ENCODE measurements around the gene TOP2B.
A peak's percentile ranks its signal among the peaks of the same experiment; 100 is the strongest.

The TOP2B gene, protein sequence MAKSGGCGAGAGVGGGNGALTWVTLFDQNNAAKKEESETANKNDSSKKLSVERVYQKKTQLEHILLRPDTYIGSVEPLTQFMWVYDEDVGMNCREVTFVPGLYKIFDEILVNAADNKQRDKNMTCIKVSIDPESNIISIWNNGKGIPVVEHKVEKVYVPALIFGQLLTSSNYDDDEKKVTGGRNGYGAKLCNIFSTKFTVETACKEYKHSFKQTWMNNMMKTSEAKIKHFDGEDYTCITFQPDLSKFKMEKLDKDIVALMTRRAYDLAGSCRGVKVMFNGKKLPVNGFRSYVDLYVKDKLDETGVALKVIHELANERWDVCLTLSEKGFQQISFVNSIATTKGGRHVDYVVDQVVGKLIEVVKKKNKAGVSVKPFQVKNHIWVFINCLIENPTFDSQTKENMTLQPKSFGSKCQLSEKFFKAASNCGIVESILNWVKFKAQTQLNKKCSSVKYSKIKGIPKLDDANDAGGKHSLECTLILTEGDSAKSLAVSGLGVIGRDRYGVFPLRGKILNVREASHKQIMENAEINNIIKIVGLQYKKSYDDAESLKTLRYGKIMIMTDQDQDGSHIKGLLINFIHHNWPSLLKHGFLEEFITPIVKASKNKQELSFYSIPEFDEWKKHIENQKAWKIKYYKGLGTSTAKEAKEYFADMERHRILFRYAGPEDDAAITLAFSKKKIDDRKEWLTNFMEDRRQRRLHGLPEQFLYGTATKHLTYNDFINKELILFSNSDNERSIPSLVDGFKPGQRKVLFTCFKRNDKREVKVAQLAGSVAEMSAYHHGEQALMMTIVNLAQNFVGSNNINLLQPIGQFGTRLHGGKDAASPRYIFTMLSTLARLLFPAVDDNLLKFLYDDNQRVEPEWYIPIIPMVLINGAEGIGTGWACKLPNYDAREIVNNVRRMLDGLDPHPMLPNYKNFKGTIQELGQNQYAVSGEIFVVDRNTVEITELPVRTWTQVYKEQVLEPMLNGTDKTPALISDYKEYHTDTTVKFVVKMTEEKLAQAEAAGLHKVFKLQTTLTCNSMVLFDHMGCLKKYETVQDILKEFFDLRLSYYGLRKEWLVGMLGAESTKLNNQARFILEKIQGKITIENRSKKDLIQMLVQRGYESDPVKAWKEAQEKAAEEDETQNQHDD (N-terminal part only)

GRCh38 chr3:25664812-25665314 lies at the start of gene TOP2B:
TSS of gene TOP2B (minus strand) at chr3:25664907. CDS start at chr3:25664297, 610 bp downstream.
- peak; percentile 90 for DNase-seq (ENCODE audit: low read depth)

- DNase-seq (ENCODE audit: low read depth), result no peak
Measured at GRCh38 chr3:25713341-25713985, 48.8 kb upstream of the TOP2B start.

DNA sequence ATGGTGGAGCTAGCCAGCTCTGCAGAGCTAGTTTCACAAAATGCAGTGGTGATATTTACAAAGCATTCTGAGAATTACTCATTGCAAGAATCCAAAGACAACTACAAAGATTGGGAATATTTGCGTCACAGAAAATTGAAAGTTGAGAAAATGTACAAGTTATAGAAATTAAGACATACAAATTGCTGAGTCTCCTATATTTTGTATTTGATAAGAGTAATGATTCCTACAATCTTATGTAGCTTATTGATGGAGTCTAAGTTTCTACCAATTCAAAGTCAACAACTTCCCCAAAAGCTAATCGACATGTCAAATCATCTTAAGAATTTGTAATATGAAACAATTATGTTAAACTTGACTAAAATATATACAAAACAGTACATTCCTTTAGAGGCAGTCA lies 46.4 kb upstream of the TOP2B start:
- no peak for DNase-seq (ENCODE audit: low read depth)

DNA sequence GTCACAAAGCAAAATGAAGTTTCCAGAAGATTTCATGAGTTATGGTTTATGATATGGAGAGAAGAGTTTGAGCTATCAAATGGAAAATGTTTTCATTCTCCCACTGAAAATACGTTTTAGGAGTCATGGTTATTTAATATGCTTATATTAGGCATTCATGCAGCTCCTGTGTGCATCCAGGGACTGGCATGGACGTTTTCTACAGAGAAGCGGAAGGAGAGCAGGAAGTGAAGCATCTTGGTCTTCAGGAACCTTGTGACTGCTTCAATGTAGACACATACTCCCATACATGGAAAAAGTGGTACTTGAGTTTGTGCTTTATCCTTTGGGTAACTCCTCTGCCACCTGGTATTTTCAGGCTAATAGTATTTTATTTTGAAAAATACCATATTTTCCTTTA lies 43.3 kb upstream of the TOP2B start:
- no peak for DNase-seq (ENCODE audit: low read depth)

GRCh38 chr3:25707268-25707926 lies 42.7 kb upstream of the TOP2B start:
- DNase-seq (ENCODE audit: low read depth), result no peak

DNA sequence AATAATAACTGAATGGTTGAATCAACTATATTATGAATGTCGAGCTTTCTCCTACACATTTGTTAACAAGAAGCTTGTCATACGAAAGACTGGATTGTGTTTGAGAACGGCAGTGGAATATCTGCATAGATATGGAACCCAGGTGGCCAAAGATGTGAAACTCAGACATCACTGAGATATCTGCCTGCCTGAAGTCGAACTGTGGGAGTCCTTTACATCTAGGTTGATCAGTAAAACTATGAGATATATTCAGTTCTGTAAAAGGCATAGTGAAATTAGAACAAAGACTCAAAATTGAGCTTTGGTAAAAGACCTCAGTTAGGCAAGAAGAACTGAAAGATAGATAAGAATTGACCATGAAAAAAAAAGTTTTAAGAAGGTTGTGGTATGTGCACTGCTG lies 41.5 kb upstream of the TOP2B start:
- DNase-seq (ENCODE audit: low read depth), result no peak

- no peak for DNase-seq (ENCODE audit: low read depth)
Measured at GRCh38 chr3:25697553-25697952, 32.8 kb upstream of the TOP2B start.

GRCh38 chr3:25695731-25696420 lies 31.2 kb upstream of the TOP2B start:
- DNase-seq (ENCODE audit: low read depth), result no peak

DNA sequence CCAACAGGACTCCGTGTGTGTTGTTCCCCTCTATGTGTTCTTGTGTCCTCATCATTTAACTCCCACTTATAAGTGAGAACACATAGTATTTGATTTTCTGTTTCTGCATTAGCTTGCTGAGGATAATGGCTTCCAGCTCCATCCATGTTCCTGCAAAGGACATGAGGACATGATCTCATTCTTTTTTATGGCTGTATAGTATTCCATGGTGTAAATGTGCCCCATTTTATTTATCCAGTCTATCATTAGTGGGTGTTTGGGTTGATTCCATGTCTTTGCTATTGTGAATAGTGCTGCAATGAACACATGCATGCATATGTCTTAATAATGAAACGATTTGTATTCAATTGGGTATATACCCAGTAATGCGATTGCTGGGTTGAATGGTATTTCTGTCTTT lies 28.5 kb upstream of the TOP2B start:
- DNase-seq (ENCODE audit: low read depth), result no peak

- no peak for DNase-seq (ENCODE audit: low read depth)
Measured at GRCh38 chr3:25692341-25692740, 27.6 kb upstream of the TOP2B start.

- DNase-seq (ENCODE audit: low read depth), result no peak
Measured at GRCh38 chr3:25690768-25691533, 26.2 kb upstream of the TOP2B start.

DNA sequence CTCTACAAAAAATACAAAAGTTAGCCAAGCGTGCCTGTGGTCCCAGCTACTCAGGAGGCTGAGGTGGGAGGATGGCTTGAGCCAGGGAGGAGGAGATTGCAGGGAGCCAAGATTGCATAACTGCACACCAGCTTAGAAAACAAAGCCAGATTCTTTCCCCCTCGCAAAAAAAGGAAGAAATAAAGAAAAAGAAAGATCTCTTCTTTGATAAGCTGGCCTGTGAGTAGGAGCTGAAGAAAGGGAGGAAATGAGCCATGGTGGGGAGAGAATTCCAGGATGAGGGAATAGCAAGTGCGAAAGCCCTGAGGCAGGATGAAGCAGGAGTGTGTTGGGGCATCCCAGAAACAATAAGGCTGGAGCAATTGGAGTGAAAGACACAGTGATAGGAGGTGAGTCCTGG lies 24.5 kb upstream of the TOP2B start:
- DNase-seq (ENCODE audit: low read depth), result no peak

DNA sequence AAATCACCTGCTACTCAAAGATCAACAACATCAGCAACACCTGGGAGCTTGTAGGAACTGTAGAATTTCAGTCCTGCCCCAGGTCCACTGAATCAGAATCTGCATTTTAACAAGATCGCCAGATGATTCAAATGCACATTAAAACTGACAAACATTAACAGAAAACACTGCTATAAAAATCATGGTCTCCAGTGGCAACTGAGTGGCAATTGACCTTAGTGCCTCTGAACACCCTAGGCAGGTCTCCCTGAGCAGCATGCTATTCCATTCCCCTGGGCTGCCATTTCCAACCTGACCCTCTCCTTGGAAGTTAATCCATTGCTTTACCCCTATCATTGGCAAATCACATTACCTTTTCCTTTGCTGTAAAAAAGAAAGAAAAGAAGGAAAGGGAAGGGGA lies 23.0 kb upstream of the TOP2B start:
- no peak for DNase-seq (ENCODE audit: low read depth)

DNA sequence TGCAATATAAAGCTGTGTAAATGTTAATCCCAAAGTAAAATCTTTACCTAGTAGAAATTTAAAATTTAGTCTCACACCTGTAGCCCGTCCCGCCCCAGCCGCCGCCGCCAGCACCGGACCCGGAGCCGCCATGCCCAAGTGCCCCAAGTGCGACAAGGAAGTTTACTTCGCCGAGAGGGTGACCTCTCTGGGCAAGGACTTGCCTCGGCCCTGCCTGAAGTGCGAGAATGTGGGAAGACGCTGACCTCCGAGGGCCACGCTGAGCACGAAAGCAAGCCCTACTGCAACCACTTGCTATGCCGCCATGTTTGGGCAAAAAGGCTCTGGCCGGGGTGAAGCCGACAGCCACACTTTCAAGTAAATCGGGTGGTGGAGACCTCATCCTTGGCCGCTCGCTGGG lies 22.1 kb upstream of the TOP2B start:
- no peak for DNase-seq (ENCODE audit: low read depth)

DNA sequence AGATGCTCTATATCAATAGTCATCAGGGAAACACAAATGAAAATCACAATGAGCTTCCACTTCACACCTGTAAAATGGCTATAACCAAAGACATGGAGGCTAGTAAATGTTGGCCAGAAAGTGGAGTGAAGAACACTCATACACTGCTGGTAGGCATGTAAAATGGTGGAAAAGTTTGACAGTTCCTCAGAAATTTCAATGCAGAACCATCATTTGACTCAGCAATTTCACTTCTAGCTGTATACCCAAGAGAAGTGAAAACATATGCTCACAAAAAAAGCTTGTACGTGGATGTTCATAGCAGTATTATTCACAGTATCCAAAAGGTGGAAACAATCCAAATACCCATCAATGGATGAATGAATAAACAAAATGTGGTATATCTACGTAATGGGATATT lies 19.2 kb upstream of the TOP2B start:
- no peak for DNase-seq (ENCODE audit: low read depth)

DNA sequence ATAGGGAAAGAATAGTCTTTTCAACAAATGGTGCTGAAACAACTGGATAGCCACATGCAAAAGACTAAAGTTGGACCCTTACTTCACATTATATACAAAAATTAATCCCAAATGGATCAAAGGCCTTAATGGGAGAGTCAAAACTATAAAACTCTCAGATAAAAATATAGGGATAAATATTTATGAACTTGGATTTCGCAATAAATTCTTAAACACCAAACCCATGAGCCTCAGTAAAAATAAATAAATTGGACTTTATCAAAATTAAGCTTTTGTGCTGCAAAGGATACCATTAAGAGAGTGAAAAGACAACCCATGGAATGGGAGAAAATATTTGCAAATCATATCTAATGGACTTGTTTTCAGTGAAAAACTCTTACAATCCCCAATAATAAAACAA lies 18.7 kb upstream of the TOP2B start:
- no peak for DNase-seq (ENCODE audit: low read depth)

GRCh38 chr3:25679642-25680302 lies 15.1 kb upstream of the TOP2B start:
- no peak for DNase-seq (ENCODE audit: low read depth)

- no peak for DNase-seq (ENCODE audit: low read depth)
Measured at GRCh38 chr3:25679166-25679565, 14.5 kb upstream of the TOP2B start.

DNA sequence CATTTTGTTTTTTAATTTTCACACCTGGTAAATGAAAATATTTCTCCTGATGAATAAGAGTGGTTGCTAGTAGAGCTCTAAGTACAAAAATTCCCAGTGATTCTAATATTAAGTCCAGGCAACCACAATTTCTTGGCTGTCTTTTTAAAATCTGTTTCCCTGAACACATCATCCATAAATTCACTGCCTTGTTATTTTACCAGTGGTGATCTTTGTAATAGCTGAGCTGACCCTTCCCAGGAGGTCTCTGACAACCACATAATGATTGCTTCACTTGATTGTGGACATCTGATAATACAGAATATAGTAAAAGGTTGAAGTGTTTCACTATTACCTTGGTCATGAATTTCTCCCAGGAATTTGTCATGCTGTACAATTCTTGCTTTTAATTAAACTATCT lies 13.9 kb upstream of the TOP2B start:
- no peak for DNase-seq (ENCODE audit: low read depth)

GRCh38 chr3:25677121-25677520 lies 12.4 kb upstream of the TOP2B start:
- no peak for DNase-seq (ENCODE audit: low read depth)

Data from stimulated activated CD8-positive, alpha-beta memory T cell treated with anti-CD3 and anti-CD28 coated beads, Interleukin-12 subunit alpha, Interleukin-12 subunit beta, amount 100 ng/mL, for 4 hours (primary cell).